Stimulated activated CD4-positive, alpha-beta T cell treated with anti-CD3 and anti-CD28 coated beads, Interleukin-4, amount 100 ng/mL, for 48 hours (primary cell): ENCODE measurements around the gene GCK.
"Not testable (repeated sequence)": the region's sequence is repeated elsewhere in the genome, so short reads cannot be mapped to it uniquely, and the experiment has no call there.

ENCODE experiments used
- DNase-seq, 2 donors: peaks; one replicate each; pipeline ENCODE4 v3.0.0-alpha.2; 2020; ENCODE audit warnings: low read depth in 2 of 2

The GCK gene

DNA sequence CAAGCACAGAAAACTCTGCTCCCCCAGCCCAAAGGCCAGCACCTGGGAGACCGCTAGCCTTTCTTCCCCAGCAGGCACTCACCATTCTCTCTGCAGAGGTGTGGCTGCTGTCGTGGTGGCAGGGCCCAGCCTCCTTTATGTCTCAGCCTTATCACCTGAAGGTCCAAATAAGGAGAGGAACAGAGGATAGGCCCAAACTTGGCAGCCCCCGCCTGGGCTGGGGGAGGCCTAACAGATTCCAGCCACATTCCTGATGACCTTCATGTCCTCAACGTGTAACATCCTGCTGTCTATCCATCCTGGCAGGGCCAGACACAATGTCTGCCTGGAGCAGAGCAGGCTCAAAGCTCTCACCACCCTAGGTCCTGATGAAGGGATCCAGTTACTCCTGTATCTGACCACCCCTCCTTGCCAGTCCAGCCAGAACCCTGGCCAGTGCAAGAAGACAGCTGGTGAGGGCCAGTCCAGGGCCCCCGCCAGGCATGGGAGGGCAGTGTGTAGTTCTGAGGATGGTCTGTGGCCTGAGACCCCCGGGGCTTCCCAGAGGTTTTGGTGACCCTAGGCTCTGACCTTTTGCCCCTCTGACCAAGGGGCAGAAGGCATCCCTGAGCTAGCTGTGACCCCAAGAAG lies 47.9 kb downstream of the GCK start, which contains the start of gene MYL7:
Gene MYL7 (minus strand): TSS at position 112 of the 630 bp plus-strand sequence. CDS start 27 bp downstream, at position 85.
- DNase-seq: no peak

- DNase-seq: no peak
These were observed 48.9 kb downstream of the GCK start for GRCh38 chr7:44140341-44140740.

DNA sequence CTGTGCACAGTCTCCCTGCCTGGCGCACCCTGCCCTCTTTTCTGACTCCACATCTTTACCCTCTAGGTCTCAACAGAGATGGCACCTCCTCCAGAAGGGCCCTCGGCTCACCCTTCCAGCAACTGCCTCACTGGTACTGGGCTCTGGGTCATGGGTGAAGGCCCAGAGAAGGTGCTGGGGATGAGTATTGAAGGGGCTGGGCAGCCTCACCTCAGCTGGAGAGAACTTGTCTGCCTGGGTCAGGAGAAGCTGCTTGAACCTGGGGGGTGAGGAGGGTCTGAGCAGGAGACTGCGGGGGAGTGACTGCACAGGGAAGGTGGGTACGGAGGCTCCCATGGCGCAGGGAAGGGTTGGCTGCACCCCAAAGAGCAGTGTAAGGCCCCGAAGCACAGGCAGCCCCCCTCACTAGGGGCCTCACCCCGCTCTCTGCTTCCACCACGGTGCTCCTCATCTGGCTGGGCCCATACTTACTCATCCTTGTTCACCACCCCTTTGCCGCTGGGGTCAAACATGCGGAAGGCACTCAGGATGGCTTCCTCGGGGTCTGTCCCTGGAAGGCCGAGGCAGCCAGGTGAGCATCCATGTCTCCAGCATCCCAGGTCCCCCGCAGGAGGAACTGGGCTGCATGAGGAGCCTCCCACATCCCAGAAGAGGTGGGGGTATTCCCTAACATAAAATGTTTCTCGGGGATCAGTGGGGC lies 49.8 kb downstream of the GCK start:
- DNase-seq: no peak

DNA sequence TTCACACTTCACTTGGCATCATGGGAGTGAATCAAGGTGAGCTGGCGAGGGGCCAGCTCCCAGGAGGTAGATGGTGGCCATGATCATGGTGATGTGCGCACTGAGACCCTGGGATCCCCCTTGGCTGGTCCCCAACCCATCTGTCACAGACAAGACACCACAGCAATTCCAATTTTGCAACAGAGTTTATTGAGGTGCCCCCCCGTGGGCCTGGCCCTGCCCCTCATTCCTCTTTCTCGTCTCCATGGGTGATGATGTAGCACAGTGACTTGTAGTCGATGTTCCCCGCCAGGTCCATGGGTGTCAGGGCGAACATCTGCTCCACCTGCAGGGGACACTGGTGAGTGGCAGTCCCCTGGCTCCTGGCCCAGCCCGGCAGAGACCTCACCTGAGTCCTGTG lies 50.5 kb downstream of the GCK start:
- no peak for DNase-seq

DNA sequence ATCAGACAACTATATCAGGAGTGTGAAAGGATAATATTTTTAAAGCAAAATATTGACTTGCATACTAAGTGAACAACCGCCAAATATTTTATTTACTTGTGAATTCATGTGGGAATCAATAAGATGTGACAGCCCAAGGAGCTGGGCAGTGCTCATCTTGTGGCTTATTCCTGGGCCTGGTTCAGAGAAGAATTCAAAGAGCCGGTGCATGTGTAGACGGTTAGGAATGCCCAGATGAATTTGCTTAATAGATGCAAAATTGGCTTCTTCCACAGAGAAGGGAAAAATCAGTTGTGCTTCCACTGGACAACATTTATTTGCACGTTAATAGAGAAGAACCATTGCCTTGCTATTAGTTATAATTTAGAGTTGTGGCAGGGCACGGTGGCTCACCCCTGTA lies 52.5 kb downstream of the GCK start:
- no peak for DNase-seq

GRCh38 chr7:44134943-44135628 lies 54.2 kb downstream of the GCK start:
- no peak for DNase-seq

GRCh38 chr7:44133295-44133694 lies 55.9 kb downstream of the GCK start:
- DNase-seq: no peak

DNA sequence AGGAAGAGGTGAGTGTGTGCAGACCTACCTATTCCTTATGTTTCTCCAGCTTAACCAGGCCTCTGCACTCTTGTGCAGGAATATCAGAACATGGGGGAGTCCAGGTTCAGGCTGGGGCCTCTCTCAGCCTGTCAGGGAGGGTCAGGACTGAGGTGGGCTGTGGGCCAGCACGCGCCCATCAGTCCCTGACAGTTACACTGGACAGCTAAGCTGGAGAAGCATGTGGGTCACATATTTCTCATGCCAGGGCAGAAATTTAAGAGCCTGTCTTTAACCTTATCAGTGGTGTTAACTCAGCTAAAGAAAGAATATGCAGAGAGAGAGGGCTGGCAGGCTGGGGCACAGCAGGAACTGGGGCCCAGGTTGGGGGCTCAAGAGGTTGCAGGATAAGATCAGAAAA lies 57.2 kb downstream of the GCK start:
- DNase-seq: no peak

DNA sequence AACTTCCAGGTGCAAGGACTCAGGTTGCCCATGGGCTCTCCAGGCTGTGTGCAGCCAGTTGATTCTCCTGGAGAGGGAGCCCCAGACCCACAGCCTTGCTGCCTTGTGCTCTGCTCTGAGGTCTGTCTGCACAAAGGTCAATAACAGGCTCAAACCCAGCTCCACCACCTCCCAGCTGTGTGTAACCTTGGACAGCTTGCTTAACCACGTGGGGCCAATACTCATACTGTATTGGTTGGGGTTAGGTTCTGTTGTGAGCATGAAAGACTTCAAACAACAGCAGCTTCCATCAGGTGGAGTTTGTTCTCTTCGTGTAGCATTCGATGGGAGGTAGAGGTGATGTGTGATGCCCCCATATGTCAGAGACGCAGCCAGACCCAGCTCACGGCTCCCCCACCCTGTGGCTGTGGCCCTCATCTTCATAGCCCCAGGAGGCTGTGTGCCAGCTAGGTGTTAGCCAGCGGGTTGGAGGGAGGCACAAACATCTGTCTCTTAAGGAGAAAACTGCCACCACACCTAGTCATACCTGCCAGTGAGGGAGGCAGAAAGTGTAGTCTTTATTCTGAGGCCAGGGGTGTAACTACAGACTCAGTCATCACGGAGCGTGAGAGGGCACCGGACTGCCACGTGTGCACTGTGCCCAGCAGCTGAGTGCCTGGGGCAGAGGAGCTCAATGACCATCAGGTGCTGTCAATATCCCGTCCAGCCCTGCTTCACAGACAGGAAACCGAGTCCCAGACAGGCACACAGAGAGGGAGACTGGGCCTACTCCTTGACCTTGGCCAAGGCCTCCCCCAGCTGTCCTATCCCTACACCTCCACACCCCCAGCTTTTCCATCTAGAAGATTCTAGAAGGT lies 57.8 kb downstream of the GCK start:
- DNase-seq: no peak

GRCh38 chr7:44128721-44129582 lies 60.3 kb downstream of the GCK start:
- DNase-seq: no peak

- no peak for DNase-seq
These were observed 62.1 kb downstream of the GCK start for GRCh38 chr7:44127161-44127560.

DNA sequence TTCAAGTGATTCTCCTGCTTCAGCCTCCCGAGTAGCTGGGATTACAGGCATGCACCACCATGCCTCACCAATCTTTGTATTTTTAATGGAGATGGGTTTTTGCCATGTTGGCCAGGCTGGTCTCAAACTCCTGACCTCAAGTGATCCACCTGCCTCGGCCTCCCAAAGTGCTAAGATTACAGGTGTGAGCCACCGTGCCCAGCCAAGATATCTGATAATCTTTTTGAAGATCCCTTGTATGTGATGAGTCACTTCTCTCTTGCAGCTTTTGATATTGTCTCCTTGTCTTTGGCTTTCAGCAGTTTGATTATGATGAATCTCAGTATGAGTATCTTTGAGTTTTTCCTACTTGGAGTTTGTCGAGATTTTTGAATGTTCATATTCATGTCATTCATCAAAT lies 62.7 kb downstream of the GCK start:
- not testable (repeated sequence) for DNase-seq

GRCh38 chr7:44124822-44125202 lies 64.4 kb downstream of the GCK start:
- no peak for DNase-seq

GRCh38 chr7:44123190-44124003 lies 65.8 kb downstream of the GCK start, which contains the start of gene POLD2:
POLD2 (minus strand) TSS chr7:44123548; CDS start chr7:44122053, 1,495 bp downstream.
- DNase-seq: peak; percentile 96 to 98

DNA sequence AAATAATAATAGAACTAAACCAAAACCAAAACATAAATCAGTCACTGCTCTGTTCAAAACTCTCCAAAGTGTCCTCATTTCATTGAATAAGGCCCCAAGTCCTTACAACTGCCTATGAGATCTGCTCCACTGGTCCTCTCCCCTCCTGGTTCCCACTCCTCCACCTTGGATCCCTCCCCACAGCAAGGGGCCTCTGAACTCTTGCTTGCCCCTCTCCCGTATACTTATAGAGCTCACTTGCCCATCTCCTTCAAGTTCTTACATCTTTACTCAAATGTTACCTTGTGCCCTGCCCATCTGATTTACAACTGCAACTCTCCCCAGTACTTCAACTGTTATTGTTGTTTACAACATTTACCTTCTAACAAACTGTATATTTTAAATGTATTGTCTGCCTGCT lies 66.7 kb downstream of the GCK start:
- DNase-seq: no peak

- no peak for DNase-seq
These were observed 67.3 kb downstream of the GCK start for GRCh38 chr7:44121761-44122420.

DNA sequence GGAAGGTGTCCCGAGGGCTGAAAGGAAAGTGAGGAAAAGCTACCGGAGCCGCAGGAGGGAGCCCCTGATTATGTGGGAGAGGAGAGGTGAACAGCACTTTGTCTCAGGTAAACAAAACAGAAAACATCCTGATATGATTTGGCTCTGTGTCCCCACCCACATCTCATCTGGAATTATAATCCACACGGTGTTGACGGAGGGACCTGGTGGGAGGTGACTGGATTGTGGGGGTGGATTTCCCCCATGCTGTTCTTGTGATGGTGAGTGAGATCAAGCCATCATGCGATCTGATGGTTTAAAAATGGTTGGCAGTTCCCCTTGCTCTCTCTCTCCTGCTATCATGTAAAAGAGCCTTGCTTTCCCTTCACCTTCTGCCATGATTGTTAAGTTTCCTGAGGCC lies 68.8 kb downstream of the GCK start:
- DNase-seq: no peak

DNA sequence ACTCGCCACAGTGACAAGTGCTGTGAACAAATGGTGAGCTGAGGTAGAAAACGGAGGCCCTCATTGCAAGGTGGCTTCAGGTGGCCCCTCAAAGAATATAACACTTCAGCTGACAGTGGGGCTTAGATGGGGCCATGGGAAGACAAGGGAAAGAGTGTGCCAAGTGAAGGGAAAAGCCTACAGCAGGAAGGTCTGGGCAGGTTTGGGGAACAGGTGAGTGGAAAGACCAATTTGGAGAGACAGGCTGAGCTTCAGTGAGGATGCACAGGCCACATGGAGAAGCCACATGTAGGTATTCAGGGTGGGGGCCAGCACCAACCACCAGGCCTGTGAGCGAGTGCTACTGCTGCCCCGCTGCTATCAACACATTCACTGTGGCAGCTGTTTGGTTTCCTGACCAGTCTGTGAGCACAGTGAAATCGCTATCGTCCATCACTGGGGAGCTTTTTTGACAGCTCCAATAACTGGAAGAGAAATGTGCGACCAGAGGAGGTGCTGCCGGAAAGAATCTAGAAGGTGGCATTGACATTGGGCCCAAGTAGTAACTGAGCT lies 69.3 kb downstream of the GCK start:
- no peak for DNase-seq

DNA sequence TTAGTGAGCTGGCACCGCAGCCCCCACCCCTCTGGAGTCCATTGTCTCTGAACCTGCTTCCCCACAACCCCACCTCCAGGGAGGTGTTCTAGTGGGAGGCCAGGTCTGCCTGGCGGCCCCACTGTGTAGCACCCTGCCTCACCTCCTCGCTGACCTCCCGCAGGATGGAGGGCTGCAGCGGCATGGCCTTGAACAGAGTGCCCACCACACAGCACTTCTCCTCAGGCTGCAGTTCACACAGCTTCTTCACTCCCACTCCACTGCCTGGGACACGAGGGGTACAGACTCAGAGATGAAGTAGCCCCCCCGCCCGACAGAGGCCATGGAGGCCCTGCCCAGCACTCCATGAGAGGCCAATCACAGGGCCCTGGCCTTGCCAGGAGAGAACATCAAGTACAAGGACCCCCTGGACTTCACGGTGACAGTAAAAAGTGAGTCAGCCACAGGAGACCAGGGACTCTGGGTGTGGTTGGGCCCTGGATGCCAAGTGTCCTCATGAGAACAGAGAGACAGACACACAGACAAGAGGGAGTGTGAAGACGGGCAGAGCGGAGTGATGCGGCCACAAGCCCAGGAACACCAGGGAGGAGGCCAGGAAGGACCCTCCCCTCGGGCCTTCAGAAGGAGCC lies 71.3 kb downstream of the GCK start:
- no peak for DNase-seq
